SU-DHL-6 (cell line): ENCODE results near the gene IFNG.

ENCODE experiments used
- EZH2phosphoT487 ChIP-seq: fragments of 200-600 bp; sonication (generic), shearing (Covaris generic); conservative IDR thresholded peaks from 2 replicates; pipeline ENCODE4 v1.6.1; 2018; ENCODE audit warnings: mild to moderate bottlenecking, antibody characterized with exemption, low read length, moderate library complexity, mixed read lengths
- TF ChIP-seq, protein P1 (sequence below): fragments of 200-600 bp; sonication (generic); IDR thresholded peaks from one replicate; pipeline ENCODE4 v1.5.1; 2017; ENCODE audit warnings: antibody characterized with exemption, mild to moderate bottlenecking, low read length, moderate library complexity; ENCODE audit not compliant: insufficient read depth, poor library complexity, severe bottlenecking

- TF ChIP-seq, protein P1, sequence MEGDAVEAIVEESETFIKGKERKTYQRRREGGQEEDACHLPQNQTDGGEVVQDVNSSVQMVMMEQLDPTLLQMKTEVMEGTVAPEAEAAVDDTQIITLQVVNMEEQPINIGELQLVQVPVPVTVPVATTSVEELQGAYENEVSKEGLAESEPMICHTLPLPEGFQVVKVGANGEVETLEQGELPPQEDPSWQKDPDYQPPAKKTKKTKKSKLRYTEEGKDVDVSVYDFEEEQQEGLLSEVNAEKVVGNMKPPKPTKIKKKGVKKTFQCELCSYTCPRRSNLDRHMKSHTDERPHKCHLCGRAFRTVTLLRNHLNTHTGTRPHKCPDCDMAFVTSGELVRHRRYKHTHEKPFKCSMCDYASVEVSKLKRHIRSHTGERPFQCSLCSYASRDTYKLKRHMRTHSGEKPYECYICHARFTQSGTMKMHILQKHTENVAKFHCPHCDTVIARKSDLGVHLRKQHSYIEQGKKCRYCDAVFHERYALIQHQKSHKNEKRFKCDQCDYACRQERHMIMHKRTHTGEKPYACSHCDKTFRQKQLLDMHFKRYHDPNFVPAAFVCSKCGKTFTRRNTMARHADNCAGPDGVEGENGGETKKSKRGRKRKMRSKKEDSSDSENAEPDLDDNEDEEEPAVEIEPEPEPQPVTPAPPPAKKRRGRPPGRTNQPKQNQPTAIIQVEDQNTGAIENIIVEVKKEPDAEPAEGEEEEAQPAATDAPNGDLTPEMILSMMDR: no peak
- no peak for TF ChIP-seq EZH2phosphoT487
These were observed 16.7 kb upstream of the IFNG start for GRCh38 chr12:68176257-68176656.
